AG20443 (cell line): Measurements from ENCODE around the gene DZIP1L.
"Not testable (repeated sequence)": the region's sequence is repeated elsewhere in the genome, so short reads cannot be mapped to it uniquely, and the experiment has no call there.

Experiments used
- DNase-seq: peaks from one replicate; pipeline ENCODE4 v3.0.0; 2012; ENCODE audit warnings: low spot score, mixed read lengths

The DZIP1L gene

GRCh38 chr3:138114988-138115971, at the start of gene DZIP1L:
Gene DZIP1L, minus strand, starts transcription at chr3:138115608. Its CDS starts 11,637 bp downstream, at chr3:138103971.
- DNase-seq = peak; percentile 93

GRCh38 chr3:138165061-138165460, 49.7 kb upstream of the DZIP1L start:
- no peak for DNase-seq

- no peak for DNase-seq
These were observed 42.3 kb upstream of the DZIP1L start for GRCh38 chr3:138157743-138158142.

- no peak for DNase-seq
These were observed 39.1 kb upstream of the DZIP1L start for GRCh38 chr3:138154534-138154933.

GRCh38 chr3:138148503-138148902, 33.1 kb upstream of the DZIP1L start:
- DNase-seq = no peak

- DNase-seq = not testable (repeated sequence)
These were observed 26.8 kb upstream of the DZIP1L start for GRCh38 chr3:138142181-138142580.

GRCh38 chr3:138140940-138141339, 25.5 kb upstream of the DZIP1L start:
- DNase-seq = no peak

- DNase-seq = no peak
These were observed 24.3 kb upstream of the DZIP1L start for GRCh38 chr3:138139691-138140090.

- DNase-seq = no peak
These were observed 22.5 kb upstream of the DZIP1L start for GRCh38 chr3:138137861-138138260.

- DNase-seq = no peak
These were observed 20.8 kb upstream of the DZIP1L start for GRCh38 chr3:138136201-138136600.

GRCh38 chr3:138135833-138136194, 20.4 kb upstream of the DZIP1L start:
- DNase-seq = no peak

GRCh38 chr3:138135146-138135832, 19.9 kb upstream of the DZIP1L start:
- DNase-seq = no peak

GRCh38 chr3:138132239-138132638, 16.8 kb upstream of the DZIP1L start, which contains the start of gene A4GNT:
Gene A4GNT, minus strand, starts transcription at chr3:138132390. Its CDS starts 1,134 bp downstream, at chr3:138131256.
- no peak for DNase-seq

GRCh38 chr3:138127636-138128365, 12.4 kb upstream of the DZIP1L start:
- DNase-seq = no peak

- peak; percentile 58 for DNase-seq
These were observed 10.3 kb upstream of the DZIP1L start for GRCh38 chr3:138125548-138126221.

GRCh38 chr3:138124706-138125355, 9.4 kb upstream of the DZIP1L start:
- DNase-seq = peak; percentile 53

GRCh38 chr3:138124188-138124587, 8.8 kb upstream of the DZIP1L start:
- no peak for DNase-seq

GRCh38 chr3:138119423-138119766, 4.0 kb upstream of the DZIP1L start:
- DNase-seq = no peak

GRCh38 chr3:138118612-138119422, 3.4 kb upstream of the DZIP1L start:
- DNase-seq = peak; percentile 78

GRCh38 chr3:138114431-138114918, 933 bp downstream of the DZIP1L start:
- DNase-seq = peak; percentile 38
